ENCODE data around the gene MLANA. TPM values are rescaled to one million over a fixed set of nuclear protein-coding genes. Genes with fewer than 3 reads are reported as not detected.

MLANA gene, protein sequence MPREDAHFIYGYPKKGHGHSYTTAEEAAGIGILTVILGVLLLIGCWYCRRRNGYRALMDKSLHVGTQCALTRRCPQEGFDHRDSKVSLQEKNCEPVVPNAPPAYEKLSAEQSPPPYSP
- not detected in 2 replicates for total RNA-seq
- not detected in 2 replicates for polyA plus RNA-seq
- 0.13 and 0.23 TPM in 2 replicates for polyA plus RNA-seq (2012)
- polyA minus RNA-seq (ENCODE audit: low replicate concordance) = not detected in 2 replicates

DNA sequence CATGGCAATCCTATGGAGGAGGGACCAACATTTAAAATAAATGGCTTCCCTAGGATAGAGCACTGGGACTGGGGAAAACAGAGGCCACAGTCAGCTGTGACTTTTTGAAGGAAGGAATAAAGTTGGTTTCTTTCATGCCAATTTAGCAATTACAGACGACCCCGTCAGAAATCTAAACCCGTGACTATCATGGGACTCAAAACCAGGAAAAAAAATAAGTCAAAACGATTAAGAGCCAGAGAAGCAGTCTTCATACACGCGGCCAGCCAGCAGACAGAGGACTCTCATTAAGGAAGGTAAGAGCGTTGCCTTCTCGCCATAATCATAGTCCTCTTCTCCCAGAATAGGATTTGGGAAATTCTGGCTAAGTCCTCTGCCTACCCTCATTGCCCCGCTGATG, at the start of gene MLANA:
MLANA (plus strand) TSS at position 249 of the 400 bp plus-strand sequence. CDS start 1,586 bp downstream, outside the sequence.
- TF ChIP-seq, protein P1, sequence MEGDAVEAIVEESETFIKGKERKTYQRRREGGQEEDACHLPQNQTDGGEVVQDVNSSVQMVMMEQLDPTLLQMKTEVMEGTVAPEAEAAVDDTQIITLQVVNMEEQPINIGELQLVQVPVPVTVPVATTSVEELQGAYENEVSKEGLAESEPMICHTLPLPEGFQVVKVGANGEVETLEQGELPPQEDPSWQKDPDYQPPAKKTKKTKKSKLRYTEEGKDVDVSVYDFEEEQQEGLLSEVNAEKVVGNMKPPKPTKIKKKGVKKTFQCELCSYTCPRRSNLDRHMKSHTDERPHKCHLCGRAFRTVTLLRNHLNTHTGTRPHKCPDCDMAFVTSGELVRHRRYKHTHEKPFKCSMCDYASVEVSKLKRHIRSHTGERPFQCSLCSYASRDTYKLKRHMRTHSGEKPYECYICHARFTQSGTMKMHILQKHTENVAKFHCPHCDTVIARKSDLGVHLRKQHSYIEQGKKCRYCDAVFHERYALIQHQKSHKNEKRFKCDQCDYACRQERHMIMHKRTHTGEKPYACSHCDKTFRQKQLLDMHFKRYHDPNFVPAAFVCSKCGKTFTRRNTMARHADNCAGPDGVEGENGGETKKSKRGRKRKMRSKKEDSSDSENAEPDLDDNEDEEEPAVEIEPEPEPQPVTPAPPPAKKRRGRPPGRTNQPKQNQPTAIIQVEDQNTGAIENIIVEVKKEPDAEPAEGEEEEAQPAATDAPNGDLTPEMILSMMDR (conservative IDR thresholded peaks at IDR 0.05 in 1 of 2, IDR thresholded peaks at IDR 0.05 in 1 of 2; ENCODE audit: low read depth in 1 of 2, low read length in 2 of 2) = no peak
- no peak for TF ChIP-seq EZH2 (IDR thresholded peaks at IDR 0.05; ENCODE audit: low read length, missing control alignments)
- Histone ChIP-seq H3K36me3 (ENCODE audit: control insufficient read depth, insufficient read depth, low read length) (no peaks in the 10 kb centered on the region), H3K9me3 (ENCODE audit: control insufficient read depth, insufficient read depth, low read depth, low read length) (no peaks in the 10 kb centered on the region), H3K27me3 (ENCODE audit: control insufficient read depth, insufficient read depth, low read length) (no peaks in the 10 kb centered on the region), H3K4me3 (replicated peaks in 1 of 4; ENCODE audit: control extremely low read depth in 1 of 4, insufficient read depth in 1 of 4, low read depth in 3 of 4, low read length in 4 of 4) (no peak within 1 kb of the TSS), H3K4me1 (ENCODE audit: control insufficient read depth, extremely low read depth, insufficient read depth, low read length) (no peaks in the 10 kb centered on the region), H3K79me2 (ENCODE audit: control insufficient read depth, insufficient read depth, low read length) (no peaks in the 10 kb centered on the region), H2AFZ (ENCODE audit: low read length) (no peak within 1 kb of the TSS), H3K9ac (ENCODE audit: insufficient read depth, low read length) (no peak within 1 kb of the TSS), H3K27ac (ENCODE audit: insufficient read depth, low read length) (no peak within 1 kb of the TSS), H4K20me1 (ENCODE audit: control insufficient read depth, extremely low read depth, insufficient read depth, low read length) (no peaks in the 10 kb centered on the region), H3K4me2 (ENCODE audit: extremely low read depth, insufficient read depth, low read length) (no peak within 1 kb of the TSS)
- DNase-seq (ENCODE audit: low read depth in 2 of 2) = no peak

DNA sequence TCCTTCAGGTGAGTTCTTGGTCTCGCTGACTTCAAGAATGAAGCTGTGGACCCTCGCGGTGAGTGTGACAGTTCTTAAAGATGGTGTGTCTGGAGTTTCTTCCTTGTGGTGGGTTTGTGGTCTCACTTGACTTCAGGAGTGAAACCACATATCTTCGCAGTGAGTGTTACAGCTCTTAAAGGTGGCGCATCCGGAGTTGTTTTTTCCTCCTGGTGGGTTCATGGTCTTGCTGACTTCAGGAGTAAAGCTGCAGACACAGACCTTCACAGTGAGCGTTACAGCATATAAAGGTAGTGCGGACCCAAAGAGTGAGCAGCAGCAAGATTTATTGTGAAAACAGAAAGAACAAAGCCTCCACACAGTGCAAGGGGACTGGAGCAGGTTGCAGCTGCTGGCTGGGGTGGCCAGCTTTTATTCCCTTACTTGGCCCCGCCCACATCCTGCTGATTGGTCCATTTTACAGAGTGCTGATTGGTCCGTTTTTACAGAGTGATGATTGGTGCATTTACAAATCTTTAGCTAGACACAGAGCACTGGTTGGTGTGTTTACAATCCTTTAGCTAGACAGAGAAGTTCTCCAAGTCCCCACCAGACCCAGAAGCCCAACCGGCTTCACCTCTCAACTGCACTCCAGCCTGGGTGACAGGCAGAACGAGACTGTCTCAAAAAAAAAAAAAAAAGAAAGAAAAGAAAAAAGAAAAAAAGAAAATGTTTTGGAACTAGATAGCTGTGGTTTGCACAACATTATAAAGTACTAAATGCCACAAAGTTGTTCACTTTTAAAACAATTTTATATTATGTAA, 48.7 kb upstream of the MLANA start:
- Histone ChIP-seq H3K4me1 (ENCODE audit: control insufficient read depth, extremely low read depth, insufficient read depth, low read length) (peaks cover 6% of the 10 kb centered on the region), H3K79me2 (ENCODE audit: control insufficient read depth, insufficient read depth, low read length) (no peaks in the 10 kb centered on the region), H3K4me2 (ENCODE audit: extremely low read depth, insufficient read depth, low read length) (no peak overlapping the region), H3K36me3 (ENCODE audit: control insufficient read depth, insufficient read depth, low read length) (no peaks in the 10 kb centered on the region), H4K20me1 (ENCODE audit: control insufficient read depth, extremely low read depth, insufficient read depth, low read length) (no peaks in the 10 kb centered on the region), H3K27me3 (ENCODE audit: control insufficient read depth, insufficient read depth, low read length) (no peaks in the 10 kb centered on the region), H3K9me3 (ENCODE audit: control insufficient read depth, insufficient read depth, low read depth, low read length) (no peaks in the 10 kb centered on the region), H3K9ac (ENCODE audit: insufficient read depth, low read length) (no peak overlapping the region), H3K27ac (ENCODE audit: insufficient read depth, low read length) (no peak overlapping the region), H2AFZ (ENCODE audit: low read length) (no peak overlapping the region), H3K4me3 (replicated peaks in 1 of 4; ENCODE audit: control extremely low read depth in 1 of 4, insufficient read depth in 1 of 4, low read depth in 3 of 4, low read length in 4 of 4) (no peak overlapping the region)
- TF ChIP-seq, protein P1 (conservative IDR thresholded peaks at IDR 0.05 in 1 of 2, IDR thresholded peaks at IDR 0.05 in 1 of 2; ENCODE audit: low read depth in 1 of 2, low read length in 2 of 2) = no peak
- no peak for TF ChIP-seq EZH2 (IDR thresholded peaks at IDR 0.05; ENCODE audit: low read length, missing control alignments)
- DNase-seq (ENCODE audit: low read depth in 2 of 2) = peak in 1 of 2 donors; percentile 19

DNA sequence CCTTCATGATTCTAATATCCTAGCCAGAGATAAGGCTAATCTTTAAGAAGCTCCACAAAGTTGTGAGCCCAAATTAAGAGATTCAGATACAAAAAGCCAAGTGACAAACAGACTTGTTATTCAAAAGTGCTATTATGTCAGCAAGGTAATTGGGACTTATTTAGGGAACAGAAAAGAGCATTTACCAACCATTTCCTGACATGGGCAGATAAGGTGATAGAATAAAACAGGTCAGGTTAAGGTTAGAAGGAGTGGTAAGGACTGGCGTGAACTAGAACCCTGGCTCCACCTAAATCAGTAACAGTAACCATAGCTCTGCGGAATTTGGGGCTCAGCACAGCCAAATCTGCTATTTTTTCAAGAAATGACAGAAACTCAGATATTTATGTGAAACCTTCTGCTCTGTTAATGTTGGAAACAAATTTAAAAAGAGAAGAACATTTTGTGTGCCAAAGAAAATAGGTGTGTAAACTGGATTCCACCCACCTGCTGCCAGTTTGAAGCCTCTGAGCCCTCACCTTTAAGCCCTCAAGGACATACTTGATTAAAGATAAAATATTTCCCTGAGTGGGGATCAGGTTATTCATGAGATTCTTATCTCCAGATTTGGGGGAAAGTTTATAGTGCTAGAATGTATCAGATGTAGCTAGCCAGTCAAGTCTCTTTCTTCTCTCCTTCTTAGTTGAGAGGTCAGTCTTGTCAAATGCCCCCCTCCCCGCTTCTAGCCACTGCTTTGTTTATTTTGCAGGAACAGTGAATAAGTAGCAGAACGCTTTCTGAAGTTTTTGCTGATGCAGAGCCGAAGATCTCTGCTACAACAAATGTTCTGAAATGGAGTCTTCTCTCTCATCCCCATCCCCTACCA, 47.5 kb upstream of the MLANA start:
- Histone ChIP-seq H3K9ac (ENCODE audit: insufficient read depth, low read length) (no peak overlapping the region), H3K4me2 (ENCODE audit: extremely low read depth, insufficient read depth, low read length) (no peak overlapping the region), H3K27ac (ENCODE audit: insufficient read depth, low read length) (no peak overlapping the region), H3K4me1 (ENCODE audit: control insufficient read depth, extremely low read depth, insufficient read depth, low read length) (peaks cover 6% of the 10 kb centered on the region), H2AFZ (ENCODE audit: low read length) (peak overlapping the region; percentile 27), H3K36me3 (ENCODE audit: control insufficient read depth, insufficient read depth, low read length) (no peaks in the 10 kb centered on the region), H3K79me2 (ENCODE audit: control insufficient read depth, insufficient read depth, low read length) (no peaks in the 10 kb centered on the region), H4K20me1 (ENCODE audit: control insufficient read depth, extremely low read depth, insufficient read depth, low read length) (no peaks in the 10 kb centered on the region), H3K4me3 (replicated peaks in 1 of 4; ENCODE audit: control extremely low read depth in 1 of 4, insufficient read depth in 1 of 4, low read depth in 3 of 4, low read length in 4 of 4) (no peak overlapping the region), H3K9me3 (ENCODE audit: control insufficient read depth, insufficient read depth, low read depth, low read length) (no peaks in the 10 kb centered on the region), H3K27me3 (ENCODE audit: control insufficient read depth, insufficient read depth, low read length) (no peaks in the 10 kb centered on the region)
- no peak for DNase-seq (ENCODE audit: low read depth in 2 of 2)
- TF ChIP-seq, protein P1 (conservative IDR thresholded peaks at IDR 0.05 in 1 of 2, IDR thresholded peaks at IDR 0.05 in 1 of 2; ENCODE audit: low read depth in 1 of 2, low read length in 2 of 2) = no peak
- TF ChIP-seq EZH2 (IDR thresholded peaks at IDR 0.05; ENCODE audit: low read length, missing control alignments) = no peak

All from fibroblast of lung (primary cell).